ACC112 (cell line): ENCODE measurements around the gene VCX3A.
"Not testable (repeated sequence)": the region's sequence is repeated elsewhere in the genome, so short reads cannot be mapped to it uniquely, and the experiment has no call there.

ENCODE experiments used
- H2AFZ ChIP-seq: fragments of 200-600 bp; sonication (generic); one replicate; pipeline ENCODE4 v1.6.0; 2017; ENCODE audit warnings: antibody characterized with exemption, low read length; ENCODE audit not compliant: unreplicated experiment
- H3K27ac ChIP-seq: fragments of 200-600 bp; sonication (generic); 2 replicates; pipeline ENCODE4 v1.5.1; 2014; ENCODE audit warnings: low read depth, mild to moderate bottlenecking, antibody characterized with exemption, low read length, moderate library complexity
- H3K27me3 ChIP-seq: fragments of 200-600 bp; sonication (generic); 2 replicates; pipeline ENCODE4 v1.6.1; 2014; ENCODE audit warnings: mild to moderate bottlenecking, antibody characterized with exemption, low read length, moderate library complexity, mixed read lengths; ENCODE audit not compliant: insufficient read depth
- H3K36me3 ChIP-seq: fragments of 200-600 bp; sonication (generic); 2 replicates; pipeline ENCODE4 v1.6.1; 2016; ENCODE audit warnings: mild to moderate bottlenecking, antibody characterized with exemption, low read length, moderate library complexity, mixed read lengths; ENCODE audit not compliant: insufficient read depth
- H3K4me1 ChIP-seq: fragments of 200-600 bp; sonication (generic); one replicate; pipeline ENCODE4 v1.6.1; 2016; ENCODE audit warnings: low read length, mixed read lengths; ENCODE audit not compliant: insufficient read depth, unreplicated experiment, control insufficient read depth
- H3K4me3 ChIP-seq: fragments of 200-600 bp; sonication (generic); 2 replicates; pipeline ENCODE4 v1.5.1; 2014; ENCODE audit warnings: mild to moderate bottlenecking, low read depth, low read length
- H3K79me2 ChIP-seq: fragments of 200-600 bp; sonication (generic); one replicate; pipeline ENCODE4 v1.6.0; 2016; ENCODE audit warnings: low read length; ENCODE audit not compliant: control insufficient read depth, unreplicated experiment, insufficient read depth

VCX3A gene

DNA sequence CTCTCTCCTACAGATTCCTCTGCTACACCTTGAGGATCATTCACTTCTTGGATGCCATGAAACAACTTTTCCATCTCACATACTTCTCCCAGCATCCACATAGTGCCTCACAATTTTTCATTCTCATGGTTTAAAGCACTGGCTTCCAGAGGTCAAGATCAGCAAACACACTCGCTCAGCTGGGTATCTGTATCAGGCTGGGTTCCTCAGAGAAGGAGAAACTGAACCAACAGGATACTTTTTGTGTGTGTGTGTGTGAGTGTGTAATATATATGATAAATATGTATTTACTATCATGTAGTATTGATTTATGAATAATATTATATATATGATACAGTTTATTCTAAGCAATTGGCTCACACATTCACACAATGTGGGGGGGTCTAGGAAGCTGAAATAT is at the start of gene VCX3A:
VCX3A (minus strand) TSS at position 101 of the 400 bp plus-strand sequence. CDS start 621 bp downstream, outside the sequence.
- H3K27me3 ChIP-seq, H3K27ac ChIP-seq, H3K79me2 ChIP-seq, H3K36me3 ChIP-seq, H3K4me3 ChIP-seq, H2AFZ ChIP-seq, H3K4me1 ChIP-seq: not testable (repeated sequence)

GRCh38 chrX:6574762-6575161 is 39.8 kb upstream of the VCX3A start:
- no peak overlapping the region for H3K27ac ChIP-seq
- H3K4me3 ChIP-seq = no peak overlapping the region
- H3K4me1 ChIP-seq = no peaks in the 10 kb centered on the region
- no peaks in the 10 kb centered on the region for H3K79me2 ChIP-seq
- H2AFZ ChIP-seq = no peak overlapping the region
- H3K27me3 ChIP-seq = no peaks in the 10 kb centered on the region
- H3K36me3 ChIP-seq = no peaks in the 10 kb centered on the region

DNA sequence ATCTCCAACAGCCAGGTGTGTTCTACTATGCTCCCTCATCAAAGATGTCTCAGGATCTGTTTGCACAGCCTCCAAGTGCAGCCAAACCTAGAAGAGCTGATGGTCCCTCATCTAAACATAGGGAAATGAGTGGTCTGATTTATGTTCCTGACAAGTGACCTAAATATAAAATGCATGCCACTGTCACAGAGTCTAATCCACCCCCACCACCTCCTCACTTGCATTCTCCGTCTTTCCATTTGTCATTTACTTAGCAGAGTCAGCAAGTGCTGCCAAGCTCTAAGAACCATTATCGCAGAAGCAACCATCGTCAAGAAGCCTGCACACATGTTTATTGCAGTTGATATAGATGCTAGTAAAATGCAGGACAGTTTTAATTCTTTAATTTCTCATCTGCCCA is 33.1 kb upstream of the VCX3A start:
- no peaks in the 10 kb centered on the region for H3K27me3 ChIP-seq
- no peaks in the 10 kb centered on the region for H3K79me2 ChIP-seq
- H3K36me3 ChIP-seq = no peaks in the 10 kb centered on the region
- H3K4me3 ChIP-seq = no peak overlapping the region
- H3K27ac ChIP-seq = no peak overlapping the region
- no peaks in the 10 kb centered on the region for H3K4me1 ChIP-seq
- no peak overlapping the region for H2AFZ ChIP-seq

DNA sequence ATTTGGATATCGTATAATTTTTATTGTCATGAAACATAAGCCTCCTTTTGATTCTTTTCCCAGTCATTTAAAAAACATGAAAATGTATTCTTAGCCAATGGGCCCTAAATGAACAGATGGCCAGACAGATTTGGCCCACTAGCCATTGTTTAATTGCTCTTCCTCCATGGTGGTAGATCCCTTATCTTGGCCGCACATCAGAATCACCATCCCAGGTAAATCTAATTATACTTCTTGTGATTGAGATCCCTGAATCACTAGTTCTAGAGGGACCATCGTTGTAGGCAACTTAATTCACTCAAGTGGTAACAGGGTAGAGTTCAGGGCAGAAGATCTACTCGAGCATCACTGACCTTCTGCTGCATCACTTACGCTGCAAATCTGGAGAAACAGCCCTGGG is 24.1 kb upstream of the VCX3A start:
- no peak overlapping the region for H3K27ac ChIP-seq
- H3K4me3 ChIP-seq = no peak overlapping the region
- no peaks in the 10 kb centered on the region for H3K27me3 ChIP-seq
- no peak overlapping the region for H2AFZ ChIP-seq
- H3K4me1 ChIP-seq = no peaks in the 10 kb centered on the region
- H3K79me2 ChIP-seq = no peaks in the 10 kb centered on the region
- H3K36me3 ChIP-seq = no peaks in the 10 kb centered on the region

DNA sequence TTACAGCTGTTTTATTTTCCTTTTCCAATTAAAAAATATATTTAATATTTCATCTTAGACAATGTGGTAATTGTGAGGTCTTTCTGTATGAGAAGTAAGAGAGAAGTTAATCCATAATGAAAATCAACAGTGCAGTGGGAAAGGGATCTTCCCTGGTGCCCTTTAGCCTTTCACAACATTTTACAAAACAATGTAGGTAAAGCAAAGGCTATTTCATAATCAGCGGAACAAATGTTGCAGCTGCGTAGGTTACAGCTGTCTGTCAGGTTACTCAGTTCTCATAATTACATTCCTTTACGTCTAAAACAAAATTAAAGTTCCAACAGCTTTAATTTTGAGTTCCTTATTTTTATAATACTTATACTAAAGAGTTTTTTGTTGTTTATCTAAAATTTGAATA is 22.8 kb upstream of the VCX3A start:
- Histone ChIP-seq H3K27me3 (no peaks in the 10 kb centered on the region), H3K36me3 (no peaks in the 10 kb centered on the region), H3K79me2 (no peaks in the 10 kb centered on the region), H3K4me1 (no peaks in the 10 kb centered on the region), H3K4me3 (no peak overlapping the region), H3K27ac (no peak overlapping the region), H2AFZ (no peak overlapping the region)

GRCh38 chrX:6550999-6551398 is 16.1 kb upstream of the VCX3A start:
- Histone ChIP-seq H3K27me3 (no peaks in the 10 kb centered on the region), H3K4me3 (no peak overlapping the region), H2AFZ (no peak overlapping the region)

DNA sequence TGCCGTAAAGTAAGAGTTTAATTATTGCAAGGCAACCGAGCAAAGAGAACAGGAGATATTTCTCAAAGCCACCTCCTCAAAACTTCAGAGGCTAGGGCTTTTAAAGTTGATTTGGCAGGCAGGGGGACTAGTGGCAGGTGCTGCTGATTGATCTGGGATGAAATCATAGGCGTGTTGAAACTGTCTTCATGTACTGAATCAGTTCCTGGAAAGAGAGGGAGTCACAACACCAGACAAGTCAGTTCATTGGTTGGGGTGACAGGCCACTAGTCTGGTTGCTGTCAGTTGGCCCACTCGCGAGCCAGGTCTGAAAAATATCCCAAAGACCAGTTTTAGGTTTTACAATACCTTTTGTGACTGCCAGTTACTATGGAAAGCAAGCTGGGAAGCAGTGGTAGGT is 10.8 kb upstream of the VCX3A start:
- Histone ChIP-seq H3K27ac (no peak overlapping the region), H3K4me1 (no peaks in the 10 kb centered on the region), H3K79me2 (no peaks in the 10 kb centered on the region), H3K4me3 (no peak overlapping the region), H3K27me3 (no peaks in the 10 kb centered on the region), H3K36me3 (no peaks in the 10 kb centered on the region), H2AFZ (no peak overlapping the region)

More at GRCh38 chrX:6550999-6551398, 16.1 kb upstream of the VCX3A start:
- Histone ChIP-seq H3K27ac (no peak overlapping the region), H3K79me2 (no peaks in the 10 kb centered on the region), H3K4me1 (no peaks in the 10 kb centered on the region), H3K36me3 (no peaks in the 10 kb centered on the region)

- no peaks in the 10 kb centered on the region for H3K36me3 ChIP-seq
- no peak overlapping the region for H3K27ac ChIP-seq
- no peaks in the 10 kb centered on the region for H3K27me3 ChIP-seq
- H3K4me1 ChIP-seq = no peaks in the 10 kb centered on the region
- H3K79me2 ChIP-seq = no peaks in the 10 kb centered on the region
- H3K4me3 ChIP-seq = no peak overlapping the region
- H2AFZ ChIP-seq = no peak overlapping the region
Measured at GRCh38 chrX:6526564-6527136, 8.3 kb downstream of the VCX3A start.

- Histone ChIP-seq H3K4me3 (no peak overlapping the region), H2AFZ (no peak overlapping the region), H3K27me3 (no peaks in the 10 kb centered on the region), H3K79me2 (no peaks in the 10 kb centered on the region), H3K4me1 (no peaks in the 10 kb centered on the region), H3K27ac (no peak overlapping the region), H3K36me3 (no peaks in the 10 kb centered on the region)
Measured at GRCh38 chrX:6517376-6517775, 17.5 kb downstream of the VCX3A start.

GRCh38 chrX:6506444-6506843 is 28.5 kb downstream of the VCX3A start:
- Histone ChIP-seq H3K4me3 (no peak overlapping the region), H3K27ac (no peak overlapping the region), H3K36me3 (no peaks in the 10 kb centered on the region), H3K4me1 (no peaks in the 10 kb centered on the region), H2AFZ (no peak overlapping the region), H3K27me3 (no peaks in the 10 kb centered on the region), H3K79me2 (no peaks in the 10 kb centered on the region)

GRCh38 chrX:6505960-6506359 is 29.0 kb downstream of the VCX3A start:
- Histone ChIP-seq H3K27ac (no peak overlapping the region), H3K27me3 (no peaks in the 10 kb centered on the region), H3K4me3 (no peak overlapping the region), H3K36me3 (no peaks in the 10 kb centered on the region), H3K79me2 (no peaks in the 10 kb centered on the region), H3K4me1 (no peaks in the 10 kb centered on the region), H2AFZ (no peak overlapping the region)
